HG03060 (cell line): ENCODE measurements around the gene PITPNM1.
"Not testable (repeated sequence)": the region's sequence is repeated elsewhere in the genome, so short reads cannot be mapped to it uniquely, and the experiment has no call there.

Experiments
- ATAC-seq: cut with Tn5 transposase; IDR thresholded peaks from one replicate; pipeline ENCODE4 v1.9.1; 2021; ENCODE audit warnings: low read depth, moderate number of reproducible peaks; ENCODE audit not compliant: unreplicated experiment

PITPNM1 gene

DNA sequence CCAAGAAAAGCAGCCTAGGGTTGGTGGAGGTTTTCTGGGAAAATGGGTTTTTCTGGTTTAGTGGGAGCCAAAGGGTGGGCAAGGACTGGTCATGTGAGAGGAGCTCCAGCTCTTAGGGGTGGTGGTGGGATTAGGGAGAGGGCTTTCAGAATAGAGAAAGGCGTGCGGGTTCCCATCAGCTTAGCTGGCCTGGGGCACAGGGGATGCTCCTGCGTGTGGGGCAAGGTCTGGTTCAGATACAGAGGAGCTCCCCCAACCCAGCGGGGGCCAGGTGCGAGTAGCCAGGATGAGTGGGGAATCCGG, 36.8 kb downstream of the PITPNM1 start:
- ATAC-seq, result no peak

DNA sequence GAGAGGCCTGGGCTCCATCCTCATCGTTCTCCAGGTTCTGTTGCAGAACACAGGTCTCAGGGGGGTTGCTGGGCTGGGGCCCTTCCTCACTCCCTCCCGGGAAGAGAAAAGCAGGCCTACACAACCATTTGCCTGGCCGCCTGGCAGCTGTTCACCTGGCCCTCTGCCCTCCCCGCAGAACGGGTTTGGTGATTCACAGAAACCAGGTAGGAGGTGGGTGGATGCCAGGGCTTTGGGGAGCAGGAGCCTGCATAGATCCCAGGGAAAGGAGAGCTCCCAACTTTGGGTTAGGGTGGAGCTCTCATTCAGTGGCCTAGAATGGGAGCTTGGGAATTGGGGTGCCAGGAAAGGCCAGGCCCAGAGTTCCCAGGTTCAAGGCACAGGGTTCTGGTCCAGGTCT, 37.1 kb downstream of the PITPNM1 start:
- no peak for ATAC-seq

GRCh38 chr11:67466962-67467771, 38.0 kb downstream of the PITPNM1 start:
- ATAC-seq, result no peak

GRCh38 chr11:67466367-67466766, 38.8 kb downstream of the PITPNM1 start:
- ATAC-seq, result no peak

- ATAC-seq, result not testable (repeated sequence)
These were observed 39.6 kb downstream of the PITPNM1 start for GRCh38 chr11:67465530-67465929.

- no peak for ATAC-seq
These were observed 40.0 kb downstream of the PITPNM1 start for GRCh38 chr11:67465189-67465510.

DNA sequence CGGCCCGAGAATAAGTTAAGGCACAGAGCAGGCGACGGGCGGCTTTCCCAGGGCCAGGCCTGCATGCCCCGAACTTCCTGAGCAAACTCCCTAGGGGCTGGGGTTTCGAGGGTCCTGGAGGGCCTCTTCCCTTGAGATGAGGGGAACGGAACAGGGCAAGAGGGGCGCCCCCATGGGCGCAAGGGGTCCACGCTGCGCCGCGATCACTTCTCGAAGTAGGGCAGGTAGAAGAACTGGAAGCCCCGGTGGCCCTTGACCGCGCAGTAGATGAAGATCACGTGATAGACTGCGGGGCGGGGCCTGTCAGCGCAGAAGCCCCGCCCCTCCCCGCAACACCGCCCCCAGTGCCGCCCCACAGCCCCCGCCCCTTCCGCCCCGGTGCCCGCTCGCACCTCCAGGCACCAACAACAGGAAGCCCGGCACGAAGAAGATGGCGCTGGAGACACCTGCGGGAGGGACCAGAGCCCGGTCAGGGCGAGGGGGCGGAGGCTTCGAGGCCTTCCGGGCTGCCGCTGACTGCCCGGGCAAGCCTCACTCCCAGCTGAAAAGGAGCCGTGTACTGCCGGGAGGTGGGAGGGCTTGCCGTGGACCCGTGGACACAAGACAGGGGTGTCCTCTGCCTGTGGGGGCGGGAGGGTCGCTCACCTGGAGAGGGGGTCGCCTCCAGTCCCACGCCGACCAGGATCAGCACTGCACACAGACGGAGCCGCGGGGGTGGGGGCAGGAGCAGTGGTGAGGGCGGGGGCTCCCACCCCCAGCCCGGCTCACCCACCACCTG, 40.6 kb downstream of the PITPNM1 start:
- ATAC-seq, result no peak

DNA sequence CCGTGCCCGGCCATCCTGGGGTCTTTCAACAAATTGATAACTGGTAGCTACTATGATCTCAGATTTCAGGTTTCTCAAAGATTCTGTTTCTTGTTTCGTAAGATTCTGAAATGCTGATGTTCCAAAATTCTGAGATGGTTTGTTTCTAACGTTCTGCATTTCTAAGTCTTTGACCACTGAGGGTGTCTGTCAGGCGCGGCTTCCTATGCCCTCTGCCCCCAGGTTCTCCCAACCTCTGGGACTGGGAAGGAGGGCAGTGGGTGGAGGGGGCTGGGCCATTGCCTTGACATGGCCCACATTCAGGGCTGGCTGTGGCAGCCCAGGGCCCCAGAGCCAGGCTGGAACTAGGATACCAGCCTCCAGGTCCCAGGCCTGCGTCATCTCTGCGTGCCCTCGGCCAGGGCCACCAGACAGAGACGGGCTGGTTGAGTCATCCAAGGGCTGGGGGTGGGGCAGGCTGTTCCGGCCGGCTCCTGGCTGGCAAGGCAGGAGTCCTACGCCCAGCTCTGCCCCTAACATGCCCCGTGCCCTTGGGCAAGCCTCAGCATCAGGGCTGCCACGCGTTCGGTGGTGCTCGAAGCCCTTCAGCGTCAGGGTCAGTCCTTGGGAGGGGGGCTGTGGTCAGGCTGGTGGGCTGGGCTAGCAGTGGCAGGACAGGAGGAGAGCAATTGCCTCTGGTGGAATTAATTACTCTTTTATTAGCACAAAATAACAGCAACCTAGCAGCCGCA, 41.3 kb downstream of the PITPNM1 start:
- ATAC-seq, result no peak

DNA sequence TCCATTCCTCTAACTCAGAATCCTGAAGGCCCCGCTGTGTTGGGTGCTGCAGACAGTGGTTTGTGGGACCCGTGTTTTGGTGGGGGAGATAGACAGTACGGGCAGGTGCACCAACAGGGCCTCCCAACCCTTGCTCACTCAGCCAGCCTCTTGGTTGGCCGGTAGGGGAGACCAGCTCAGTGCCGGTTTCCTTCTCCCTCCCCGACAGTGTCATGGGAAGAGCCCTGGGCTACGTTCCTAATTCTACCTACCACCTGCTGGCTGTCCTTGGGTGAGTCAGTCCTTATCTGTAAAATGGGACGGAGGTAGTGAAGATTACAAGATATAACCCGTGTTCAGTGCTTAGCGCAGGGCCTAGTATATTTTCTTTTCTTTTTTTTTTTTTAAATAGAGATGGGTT, 42.0 kb downstream of the PITPNM1 start:
- ATAC-seq, result no peak

DNA sequence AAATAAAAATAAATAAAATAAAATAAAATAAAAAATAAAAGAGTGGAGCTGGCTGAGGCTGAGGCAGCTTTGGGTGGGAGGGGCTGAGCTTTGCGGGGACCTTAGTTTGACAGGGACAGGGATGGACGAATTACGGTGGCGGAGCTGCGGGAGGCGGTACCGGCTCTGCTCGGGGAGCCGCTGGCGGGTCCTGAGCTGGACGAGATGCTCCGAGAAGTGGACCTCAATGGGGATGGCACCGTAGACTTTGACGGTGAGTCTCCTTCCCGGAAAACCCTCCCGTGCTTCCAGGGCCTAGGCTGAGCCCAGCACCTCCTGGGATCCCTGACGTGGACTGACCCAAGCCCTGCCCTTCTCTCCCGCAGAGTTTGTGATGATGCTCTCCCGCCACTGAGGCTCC, 46.9 kb downstream of the PITPNM1 start:
- no peak for ATAC-seq

DNA sequence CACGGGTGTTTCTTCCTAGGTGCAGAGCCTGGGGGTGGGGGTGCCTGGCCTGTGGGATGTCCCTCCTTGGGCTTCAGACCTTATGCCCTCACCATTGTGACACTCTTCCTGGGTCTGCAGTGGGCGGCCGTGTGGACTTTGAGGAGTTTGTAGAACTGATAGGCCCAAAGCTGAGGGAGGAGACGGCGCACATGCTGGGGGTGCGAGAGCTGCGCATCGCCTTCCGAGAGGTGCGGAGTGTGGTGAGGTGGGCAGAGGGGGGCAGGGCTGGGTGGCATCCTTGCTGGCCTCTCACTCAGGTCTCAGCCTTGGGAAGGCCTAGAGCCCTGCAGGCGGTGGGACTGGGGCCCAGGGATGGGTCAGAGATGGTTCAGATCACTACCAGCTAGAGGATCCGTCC, 47.7 kb downstream of the PITPNM1 start:
- no peak for ATAC-seq

DNA sequence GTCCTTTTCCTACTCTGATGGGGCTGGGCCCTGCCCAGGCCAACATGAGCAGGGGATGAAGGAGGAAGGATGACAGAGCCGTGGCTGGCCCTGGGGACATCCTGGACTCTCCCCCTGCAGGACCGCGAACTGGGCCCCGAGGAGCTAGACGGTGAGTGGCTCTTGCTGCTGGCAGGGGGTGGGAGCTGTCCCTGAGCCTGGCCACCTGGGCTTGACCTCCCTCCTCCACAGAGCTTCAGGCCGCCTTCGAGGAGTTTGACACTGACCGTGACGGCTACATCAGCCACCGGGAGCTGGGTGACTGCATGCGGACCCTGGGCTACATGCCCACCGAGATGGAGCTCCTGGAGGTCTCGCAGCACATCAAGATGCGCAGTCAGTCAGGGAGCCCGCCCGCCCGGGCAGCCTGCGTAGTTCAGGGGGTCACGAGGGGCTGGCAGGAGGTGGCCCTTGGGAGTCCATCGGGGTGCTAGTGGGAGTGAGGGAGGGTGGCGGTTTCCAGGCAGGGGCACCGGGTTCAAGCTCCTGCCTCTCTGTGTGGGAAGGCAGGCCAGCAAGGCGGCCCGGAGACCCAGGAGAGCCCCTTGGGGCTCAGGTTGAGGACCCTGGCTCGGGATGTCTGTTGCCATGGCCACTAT, 49.0 kb downstream of the PITPNM1 start:
- ATAC-seq, result no peak

GRCh38 chr11:67455054-67455453, 50.1 kb downstream of the PITPNM1 start, which contains the start of gene CABP4:
Gene CABP4, plus strand, starts transcription at chr11:67455354. Its CDS starts 70 bp downstream, at chr11:67455424.
- no peak for ATAC-seq

- ATAC-seq, result no peak
These were observed 51.1 kb downstream of the PITPNM1 start for GRCh38 chr11:67453816-67454732.

DNA sequence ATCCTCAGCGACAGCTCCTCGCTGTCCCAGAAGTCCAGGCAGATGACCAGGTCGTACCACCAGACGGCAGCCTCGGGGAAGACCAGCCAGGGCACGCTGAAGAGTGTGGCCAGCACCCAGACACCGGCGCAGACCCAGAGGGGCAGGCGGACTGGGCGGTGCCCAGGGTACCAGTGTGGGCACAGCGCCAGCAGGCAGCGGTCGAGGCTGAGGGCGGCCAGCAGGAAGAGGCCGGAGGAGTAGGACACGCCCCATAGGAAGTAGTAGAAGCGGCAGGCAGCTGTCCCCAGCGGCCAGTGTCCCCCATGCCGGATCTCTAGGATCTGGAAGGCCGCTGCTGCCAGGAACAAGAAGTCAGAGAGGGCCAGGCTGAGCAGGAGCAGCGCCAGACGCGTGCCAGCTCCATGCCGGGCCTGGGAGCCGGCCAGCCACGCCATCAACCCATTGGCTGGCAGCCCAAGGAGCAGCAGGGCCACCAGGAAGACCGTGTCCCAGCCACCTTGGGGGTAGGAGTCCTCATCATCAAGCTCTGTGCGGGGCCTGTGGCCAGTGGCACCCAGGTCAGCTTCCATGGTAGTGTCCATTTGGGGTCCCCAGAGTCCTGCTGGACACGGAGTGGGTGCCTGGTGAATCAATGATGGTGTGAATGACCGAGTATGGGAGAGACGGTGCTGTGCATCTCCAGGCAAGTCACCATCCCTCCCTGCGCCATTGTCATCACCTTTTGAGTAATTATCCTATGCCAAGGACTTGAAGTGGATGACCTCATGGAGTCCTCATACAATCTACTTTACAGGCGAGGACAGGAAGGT, 52.8 kb downstream of the PITPNM1 start, which contains the start of gene GPR152:
TSS of gene GPR152 (minus strand) at position 589 of the 812 bp plus-strand sequence. CDS start at position 584, 5 bp downstream.
- ATAC-seq, result no peak

GRCh38 chr11:67451658-67451976, 53.5 kb downstream of the PITPNM1 start:
- ATAC-seq, result no peak

DNA sequence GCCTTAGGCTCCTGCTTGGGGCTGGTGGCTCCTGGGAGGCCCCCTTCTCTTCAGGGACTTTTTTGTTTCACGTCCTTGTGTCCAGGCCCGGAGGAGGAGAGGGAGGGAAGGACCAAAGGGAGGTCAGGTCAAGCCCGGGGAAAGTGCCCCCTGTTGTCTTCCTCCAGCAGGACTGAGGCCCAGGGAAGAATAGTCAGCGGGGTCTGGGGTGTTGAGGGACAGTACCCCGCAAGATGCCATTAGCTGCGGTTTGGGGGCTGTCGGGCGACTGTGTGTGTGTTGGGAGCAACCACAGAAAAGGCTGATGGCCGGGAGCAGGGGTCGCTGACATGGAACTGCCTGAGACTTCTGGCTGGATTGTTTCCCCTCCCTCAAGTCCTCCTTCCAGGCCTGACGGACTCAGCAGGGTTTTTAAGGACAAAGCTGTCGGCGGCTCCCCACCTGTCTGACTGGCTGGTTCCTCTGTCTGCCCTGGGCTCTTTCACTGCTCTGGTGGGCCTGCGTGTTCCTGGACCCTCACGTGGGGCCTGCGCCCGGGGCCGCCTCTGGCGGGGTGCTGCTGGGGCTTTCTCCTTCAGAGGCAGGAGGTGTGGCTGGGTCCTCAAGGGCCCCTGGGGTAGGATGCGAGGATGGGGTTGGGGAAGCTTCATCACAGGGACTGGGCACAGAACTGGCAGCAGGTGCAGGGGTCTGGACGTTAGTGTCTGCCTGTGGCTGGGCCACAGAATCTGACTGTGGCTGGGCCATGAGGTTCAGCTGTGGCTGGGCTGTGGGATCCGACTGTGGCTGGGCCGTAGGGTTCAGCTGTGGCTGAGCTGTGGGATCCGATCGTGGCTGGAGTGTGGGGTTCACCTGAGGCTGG, 54.1 kb downstream of the PITPNM1 start:
- no peak for ATAC-seq
